Skeletal muscle tissue (tissue), 4 donors: ENCODE data around the gene TMEM234. TPM values are rescaled to one million over a fixed set of nuclear protein-coding genes. Genes with fewer than 3 reads are reported as not detected.

Source experiments
- H3K27ac ChIP-seq: one replicate; pipeline ENCODE4 v1.7.0; 2013; ENCODE audit warnings: mild to moderate bottlenecking, low read depth, low read length, inconsistent platforms
- H3K27me3 ChIP-seq, 3 donors: one replicate each; pipeline ENCODE4 v1.7.0; 2013; ENCODE audit warnings: low read length in 3 of 3; ENCODE audit not compliant: control insufficient read depth in 3 of 3, insufficient read depth in 3 of 3
- H3K36me3 ChIP-seq, 3 donors: one replicate each; pipeline ENCODE4 v1.7.0; 2013; ENCODE audit warnings: low read length in 3 of 3; ENCODE audit not compliant: control insufficient read depth in 3 of 3, insufficient read depth in 3 of 3
- H3K4me1 ChIP-seq, 3 donors: one replicate each; pipeline ENCODE4 v1.7.0; 2013; ENCODE audit warnings: low read length in 3 of 3, mild to moderate bottlenecking in 3 of 3; ENCODE audit not compliant: control insufficient read depth in 3 of 3, insufficient read depth in 3 of 3
- H3K4me3 ChIP-seq, 3 donors: one replicate each; pipeline ENCODE4 v1.7.0; 2013; ENCODE audit warnings: low read length in 3 of 3
- H3K9ac ChIP-seq, 3 donors: one replicate each; pipeline ENCODE4 v1.7.0; 2013; ENCODE audit warnings: low read length in 3 of 3, mild to moderate bottlenecking in 3 of 3, moderate library complexity in 2 of 3, low read depth in 1 of 3
- H3K9me3 ChIP-seq, 3 donors: one replicate each; pipeline ENCODE4 v1.7.0; 2013; ENCODE audit warnings: low read length in 3 of 3; ENCODE audit not compliant: control insufficient read depth in 3 of 3
- total RNA-seq: library from RNA; depleted of rRNA; stranded (reverse); fragments of >200 nt; gene quantifications from one replicate; pipeline ENCODE4 v1.2.3, GENCODE V29; 2014
- donor health status: Osteomylitis.

The TMEM234 gene
- total RNA-seq, 1 donor from 2014 or later = 10.4 TPM

DNA sequence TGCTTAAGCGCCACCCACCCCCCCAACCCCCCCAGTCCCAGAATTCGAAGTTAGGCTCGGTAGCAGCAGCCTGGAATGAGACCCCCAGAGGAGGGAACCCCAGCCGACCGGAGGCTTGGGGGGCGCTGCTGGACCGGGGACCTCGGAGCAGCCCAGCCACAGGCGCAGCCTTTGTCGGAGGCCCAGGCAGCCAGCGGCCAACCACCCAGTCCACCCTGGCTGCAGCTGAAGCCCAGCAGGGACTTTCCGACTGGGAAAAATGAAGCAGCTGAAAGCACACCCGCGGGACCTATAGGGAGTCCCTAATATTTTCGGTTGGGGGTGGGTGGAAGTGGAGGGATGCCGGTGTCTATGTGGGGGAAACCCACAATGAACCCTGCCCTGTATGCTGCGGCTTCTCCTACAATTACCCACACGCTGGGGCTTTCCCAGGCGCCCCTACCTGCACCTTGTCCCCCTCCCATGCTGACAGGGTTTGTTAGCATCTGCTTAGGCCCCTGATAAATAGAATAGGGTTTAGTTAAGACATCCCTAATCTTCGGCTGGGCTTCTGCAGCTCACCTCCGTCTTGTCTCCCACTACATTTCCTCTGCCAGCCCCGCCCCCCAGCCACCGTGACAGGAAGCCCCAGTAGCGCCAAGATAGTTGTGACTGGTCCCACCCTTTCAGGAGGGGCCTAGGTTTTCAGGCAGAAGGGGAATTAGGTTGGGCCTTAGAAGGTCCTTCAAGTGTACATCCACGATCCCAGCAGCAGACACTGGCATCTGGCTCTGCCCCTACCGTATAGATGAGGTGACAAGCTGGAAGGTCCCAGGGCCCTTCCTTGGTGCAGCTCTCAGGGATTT lies 20.9 kb downstream of the TMEM234 start:
- Histone ChIP-seq H3K36me3 (peaks cover 15 to 30% (median 26%) of the 10 kb centered on the region in 3 donors), H3K27me3 (no peaks in the 10 kb centered on the region), H3K27ac (peak overlapping the region; percentile 99), H3K4me1 (peaks cover 63 to 72% (median 69%) of the 10 kb centered on the region in 3 donors), H3K9ac (peak overlapping the region; percentile 83 to 95 (median 92)), H3K9me3 (no peaks in the 10 kb centered on the region), H3K4me3 (peak overlapping the region; percentile 86 to 89 (median 89))

GRCh38 chr1:32200226-32201010 lies 21.7 kb downstream of the TMEM234 start, which contains the start of gene CCDC28B:
CCDC28B (plus strand) TSS chr1:32200595; CDS start chr1:32201936, 1,341 bp downstream.
- Histone ChIP-seq H3K27me3 (no peaks in the 10 kb centered on the region), H3K4me3 (peak within 1 kb of the TSS; percentile 86 to 89 (median 89)), H3K36me3 (peaks cover 18 to 38% (median 33%) of the 10 kb centered on the region in 3 donors), H3K4me1 (peaks cover 57 to 69% (median 69%) of the 10 kb centered on the region in 3 donors), H3K9ac (peak within 1 kb of the TSS; percentile 83 to 95 (median 92)), H3K27ac (peak within 1 kb of the TSS; percentile 99), H3K9me3 (no peaks in the 10 kb centered on the region)

DNA sequence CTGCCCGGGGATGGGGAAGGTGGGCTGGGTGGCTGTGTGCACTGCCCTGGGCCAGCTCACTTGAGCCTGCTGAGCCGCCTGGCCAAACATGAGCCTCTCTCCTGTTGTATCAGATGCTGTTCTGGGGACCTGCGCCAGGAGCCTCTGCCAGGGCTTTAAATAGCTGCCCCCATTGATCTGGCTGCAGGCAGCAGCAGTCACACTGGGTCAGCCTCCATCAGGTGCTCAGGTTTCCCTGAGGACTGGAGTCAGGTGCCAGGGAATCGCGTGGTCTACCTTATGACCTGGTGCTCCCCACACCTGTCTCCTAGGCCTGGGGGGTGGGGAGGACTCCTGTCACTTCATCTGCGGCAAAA lies 22.5 kb downstream of the TMEM234 start:
- peak overlapping the region; percentile 83 to 95 (median 92) for H3K9ac ChIP-seq
- peak overlapping the region; percentile 86 to 89 (median 89) for H3K4me3 ChIP-seq
- H3K27ac ChIP-seq = peak overlapping the region; percentile 99
- no peaks in the 10 kb centered on the region for H3K27me3 ChIP-seq
- H3K9me3 ChIP-seq = no peaks in the 10 kb centered on the region
- peaks cover 26 to 45% (median 38%) of the 10 kb centered on the region in 3 donors for H3K36me3 ChIP-seq
- peaks cover 51 to 66% (median 63%) of the 10 kb centered on the region in 3 donors for H3K4me1 ChIP-seq

DNA sequence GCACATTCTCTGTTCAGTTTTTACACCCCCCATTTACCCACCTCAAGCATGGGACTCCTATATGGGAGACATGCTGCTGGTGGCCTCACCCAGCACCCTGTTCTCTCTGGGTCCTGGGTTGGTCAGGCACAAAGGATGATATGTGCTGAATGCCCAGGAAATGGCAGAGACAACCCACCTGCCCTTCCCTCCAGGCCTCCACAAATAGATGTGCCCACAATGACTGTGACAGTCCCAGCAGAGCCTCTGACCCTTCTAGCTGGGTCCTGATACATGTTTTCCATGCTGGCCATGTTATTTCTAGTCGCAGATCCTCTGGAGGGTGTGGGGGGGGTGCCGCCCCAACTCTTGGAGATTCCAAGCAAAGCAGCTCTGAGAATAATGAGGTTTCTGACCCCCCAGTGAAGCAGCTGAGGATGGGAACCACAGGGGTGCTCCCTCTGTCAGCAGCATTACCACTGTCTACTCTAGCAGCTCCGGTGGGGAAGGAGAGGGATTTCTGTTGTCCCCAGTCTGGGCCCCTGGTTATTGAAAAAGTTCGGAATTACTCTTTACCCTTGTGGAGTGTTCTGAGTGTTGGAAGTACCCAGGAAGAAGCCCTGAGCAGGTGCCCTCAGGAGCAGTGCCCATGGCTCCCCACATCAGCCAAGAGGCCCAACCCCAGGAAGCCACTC lies 23.0 kb downstream of the TMEM234 start:
- H3K9ac ChIP-seq = peak overlapping the region; percentile 61 to 95 (median 92)
- H3K27me3 ChIP-seq = no peaks in the 10 kb centered on the region
- peak overlapping the region; percentile 86 to 89 (median 89) for H3K4me3 ChIP-seq
- peaks cover 51 to 66% (median 63%) of the 10 kb centered on the region in 3 donors for H3K4me1 ChIP-seq
- H3K27ac ChIP-seq = peak overlapping the region; percentile 99
- H3K9me3 ChIP-seq = no peaks in the 10 kb centered on the region
- H3K36me3 ChIP-seq = peaks cover 31 to 45% (median 41%) of the 10 kb centered on the region in 3 donors

GRCh38 chr1:32198237-32199042 lies 23.7 kb downstream of the TMEM234 start:
- Histone ChIP-seq H3K4me1 (peaks cover 51 to 66% (median 63%) of the 10 kb centered on the region in 3 donors), H3K27ac (peak overlapping the region; percentile 99), H3K36me3 (peaks cover 37 to 45% (median 39%) of the 10 kb centered on the region in 3 donors), H3K27me3 (no peaks in the 10 kb centered on the region), H3K9me3 (no peaks in the 10 kb centered on the region), H3K9ac (peak overlapping the region; percentile 61 to 95 (median 92)), H3K4me3 (peak overlapping the region in 1 of 3 donors; percentile 89)

- Histone ChIP-seq H3K27ac (peak overlapping the region; percentile 99), H3K9ac (peak overlapping the region in 2 of 3 donors; percentile 10 to 95), H3K9me3 (no peaks in the 10 kb centered on the region), H3K4me1 (peaks cover 51 to 66% (median 63%) of the 10 kb centered on the region in 3 donors), H3K4me3 (no peak overlapping the region), H3K36me3 (peaks cover 43 to 51% (median 44%) of the 10 kb centered on the region in 3 donors), H3K27me3 (no peaks in the 10 kb centered on the region)
Measured at GRCh38 chr1:32197837-32198236, 24.3 kb downstream of the TMEM234 start.

DNA sequence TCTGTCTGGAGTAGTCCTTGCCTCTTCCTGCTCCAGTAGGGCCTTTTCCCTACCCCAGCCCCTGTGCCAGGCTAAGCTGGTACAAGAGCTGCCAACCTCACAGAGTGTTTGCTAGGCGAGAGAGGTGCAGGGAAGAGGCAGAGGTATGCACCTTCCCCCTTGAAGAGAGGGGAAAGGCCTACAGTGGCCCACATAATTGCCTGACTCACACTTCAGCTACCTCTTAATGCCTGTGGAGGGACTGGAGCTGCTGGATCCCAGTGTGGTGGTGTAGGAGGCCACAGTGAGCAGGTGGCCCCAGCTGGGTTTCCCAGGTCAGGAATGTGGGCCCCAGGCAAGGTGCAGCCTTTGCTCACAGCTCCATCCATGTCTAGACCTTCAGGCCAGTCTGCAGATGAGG lies 25.1 kb downstream of the TMEM234 start:
- peaks cover 50 to 58% (median 51%) of the 10 kb centered on the region in 3 donors for H3K36me3 ChIP-seq

DNA sequence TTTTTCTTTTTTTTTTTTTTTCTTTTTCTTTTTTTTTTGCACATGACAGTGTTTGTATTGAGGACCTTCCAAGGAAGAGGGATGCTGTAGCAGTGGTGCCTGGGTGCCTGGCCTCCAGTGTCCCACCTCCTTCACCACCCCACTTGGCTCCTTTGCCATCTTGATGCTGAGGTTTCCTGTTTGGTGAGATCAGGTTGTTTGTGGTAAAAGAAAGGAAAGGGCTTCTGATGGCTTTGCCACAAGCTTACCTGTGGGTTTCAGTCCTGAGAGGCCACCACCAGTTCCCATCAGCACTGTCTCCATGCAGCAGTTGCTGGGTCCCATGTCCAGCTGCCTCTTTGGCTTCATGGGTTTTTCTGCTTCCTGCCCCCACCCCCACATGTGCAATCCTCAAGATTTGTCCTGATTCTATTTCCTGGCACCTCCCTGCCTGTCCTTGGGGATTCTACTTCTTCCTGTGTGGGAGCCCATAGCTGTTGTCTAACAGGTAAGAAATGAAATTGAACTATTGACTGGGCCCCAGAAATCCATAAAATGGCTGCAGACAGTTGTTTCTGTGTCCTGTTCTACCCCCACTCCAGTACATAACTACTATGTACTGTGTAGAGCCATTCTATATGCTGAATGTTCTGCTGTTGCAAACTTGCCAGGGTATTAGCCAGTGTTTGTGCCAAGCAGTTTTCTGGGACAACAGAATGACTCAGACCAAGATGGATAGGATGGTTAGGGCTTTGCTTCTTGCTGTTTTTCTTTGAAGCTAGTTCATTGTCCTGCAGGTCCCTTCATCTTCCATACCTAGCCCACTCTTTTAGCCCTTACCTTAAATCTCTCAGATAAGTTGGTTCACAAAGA lies 26.0 kb downstream of the TMEM234 start:
- Histone ChIP-seq H3K4me3 (no peak overlapping the region), H3K27me3 (no peaks in the 10 kb centered on the region), H3K4me1 (peaks cover 38 to 52% (median 48%) of the 10 kb centered on the region in 3 donors), H3K9me3 (no peaks in the 10 kb centered on the region), H3K36me3 (peaks cover 56 to 67% (median 60%) of the 10 kb centered on the region in 3 donors), H3K9ac (no peak overlapping the region), H3K27ac (peak overlapping the region; percentile 31)

More for the DNA sequence above, 25.1 kb downstream of the TMEM234 start:
- no peaks in the 10 kb centered on the region for H3K27me3 ChIP-seq
- peak overlapping the region in 1 of 3 donors; percentile 95 for H3K9ac ChIP-seq
- peaks cover 46 to 61% (median 56%) of the 10 kb centered on the region in 3 donors for H3K4me1 ChIP-seq
- no peak overlapping the region for H3K4me3 ChIP-seq
- no peaks in the 10 kb centered on the region for H3K9me3 ChIP-seq
- peak overlapping the region; percentile 99 for H3K27ac ChIP-seq
